OCI-LY1 (cell line): ENCODE results near the gene HDAC8.

Experiments used
- CTCF ChIP-seq: fragments of 200-600 bp; sonication (generic), shearing (Covaris generic); IDR thresholded peaks from 2 replicates; pipeline ENCODE4 v1.5.1; 2017; ENCODE audit warnings: mild to moderate bottlenecking, antibody characterized with exemption, low read length, moderate library complexity, mixed read lengths
- EZH2 ChIP-seq: fragments of 200-600 bp; sonication (generic), shearing (Covaris generic); IDR thresholded peaks from 2 replicates; pipeline ENCODE4 v1.8.0; 2017; ENCODE audit warnings: borderline replicate concordance, mixed run types, mild to moderate bottlenecking, antibody characterized with exemption, low read length, moderate library complexity, mixed read lengths

DNA sequence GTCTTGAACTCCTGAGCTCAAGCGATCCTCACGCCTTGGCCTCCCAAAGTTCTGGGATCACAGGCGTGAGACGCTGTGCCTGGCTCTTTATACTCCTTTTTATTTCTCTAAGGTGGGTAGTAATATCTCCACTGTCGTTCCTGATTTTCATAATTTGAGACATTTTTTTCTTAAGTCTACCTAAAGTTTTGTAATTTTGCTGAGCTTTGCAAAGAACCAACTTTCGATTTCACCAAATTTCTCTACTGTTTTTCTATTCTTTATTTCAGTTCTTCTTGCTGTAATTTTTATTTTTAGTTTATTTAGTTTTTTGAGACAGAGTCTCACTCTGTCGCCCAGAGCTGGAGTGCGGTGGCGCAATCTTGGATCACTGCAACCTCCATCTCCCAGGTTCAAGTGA lies 196.5 kb downstream of the HDAC8 start:
- no peak for TF ChIP-seq CTCF
- no peak for TF ChIP-seq EZH2
